ENCODE measurements around the gene GADD45GIP1.
"Not testable (repeated sequence)": the region's sequence is repeated elsewhere in the genome, so short reads cannot be mapped to it uniquely, and the experiment has no call there.

Gene GADD45GIP1

DNA sequence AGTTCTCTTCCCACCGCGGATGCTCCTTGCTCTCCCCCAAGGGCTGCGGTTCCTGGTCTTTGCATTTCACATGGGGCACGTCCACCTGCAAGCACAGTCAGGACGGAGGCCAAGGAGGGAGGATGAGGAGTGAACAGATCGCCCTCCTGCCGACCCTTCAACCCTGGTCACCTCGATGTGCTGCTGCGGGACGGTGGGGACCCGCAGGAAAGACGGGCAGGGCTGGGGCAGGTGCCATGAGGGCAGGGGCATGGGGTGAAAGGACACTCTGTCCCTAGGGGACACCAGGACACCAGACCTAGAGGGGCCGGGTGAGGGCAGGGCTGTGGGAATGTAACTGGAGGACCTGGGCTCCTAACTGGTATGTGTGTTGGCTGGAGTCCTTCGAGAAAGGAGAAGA, 38.8 kb downstream of the GADD45GIP1 start:
- H3K27me3 ChIP-seq (ENCODE audit: control insufficient read depth, insufficient read depth, low read length) = peaks cover 9% of the 10 kb centered on the region
- H3K9ac ChIP-seq (ENCODE audit: low read length) = no peak overlapping the region
- no peaks in the 10 kb centered on the region for H3K9me3 ChIP-seq (ENCODE audit: control insufficient read depth, insufficient read depth, low read depth, low read length)
- H3K27ac ChIP-seq (ENCODE audit: low read depth, low read length) = no peak overlapping the region
- H3K4me3 ChIP-seq (ENCODE audit: low read depth, low read length) = no peak overlapping the region
- H3K4me1 ChIP-seq (ENCODE audit: control insufficient read depth, insufficient read depth, low read length) = peaks cover 10% of the 10 kb centered on the region
- peaks cover 10% of the 10 kb centered on the region for H3K36me3 ChIP-seq (ENCODE audit: control insufficient read depth, insufficient read depth, low read length)

DNA sequence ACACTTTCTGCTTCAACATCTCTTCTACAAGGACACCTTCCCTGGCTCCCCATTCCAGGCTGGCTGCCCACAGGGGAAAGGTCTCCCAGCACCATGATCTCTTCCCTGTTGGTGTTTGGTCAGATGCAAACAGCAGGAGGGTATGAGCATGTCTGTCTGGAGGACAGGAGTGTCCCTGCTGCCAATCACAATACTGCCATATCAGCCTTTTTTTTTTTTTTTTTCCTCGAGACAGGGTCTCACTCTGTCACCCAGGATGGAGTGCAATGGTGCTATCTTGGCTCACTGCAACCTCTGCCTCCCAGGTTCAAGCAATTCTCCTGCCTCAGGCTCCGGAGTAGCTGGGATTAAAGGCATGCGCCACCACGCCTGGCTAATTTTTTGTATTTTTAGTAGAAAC, 41.2 kb downstream of the GADD45GIP1 start:
- not testable (repeated sequence) for H3K36me3 ChIP-seq (ENCODE audit: control insufficient read depth, insufficient read depth, low read length); H3K27ac ChIP-seq (ENCODE audit: low read depth, low read length); H3K9ac ChIP-seq (ENCODE audit: low read length); H3K4me3 ChIP-seq (ENCODE audit: low read depth, low read length); H3K9me3 ChIP-seq (ENCODE audit: control insufficient read depth, insufficient read depth, low read depth, low read length); H3K27me3 ChIP-seq (ENCODE audit: control insufficient read depth, insufficient read depth, low read length)
- H3K4me1 ChIP-seq (ENCODE audit: control insufficient read depth, insufficient read depth, low read length) = peaks cover 21% of the 10 kb centered on the region

DNA sequence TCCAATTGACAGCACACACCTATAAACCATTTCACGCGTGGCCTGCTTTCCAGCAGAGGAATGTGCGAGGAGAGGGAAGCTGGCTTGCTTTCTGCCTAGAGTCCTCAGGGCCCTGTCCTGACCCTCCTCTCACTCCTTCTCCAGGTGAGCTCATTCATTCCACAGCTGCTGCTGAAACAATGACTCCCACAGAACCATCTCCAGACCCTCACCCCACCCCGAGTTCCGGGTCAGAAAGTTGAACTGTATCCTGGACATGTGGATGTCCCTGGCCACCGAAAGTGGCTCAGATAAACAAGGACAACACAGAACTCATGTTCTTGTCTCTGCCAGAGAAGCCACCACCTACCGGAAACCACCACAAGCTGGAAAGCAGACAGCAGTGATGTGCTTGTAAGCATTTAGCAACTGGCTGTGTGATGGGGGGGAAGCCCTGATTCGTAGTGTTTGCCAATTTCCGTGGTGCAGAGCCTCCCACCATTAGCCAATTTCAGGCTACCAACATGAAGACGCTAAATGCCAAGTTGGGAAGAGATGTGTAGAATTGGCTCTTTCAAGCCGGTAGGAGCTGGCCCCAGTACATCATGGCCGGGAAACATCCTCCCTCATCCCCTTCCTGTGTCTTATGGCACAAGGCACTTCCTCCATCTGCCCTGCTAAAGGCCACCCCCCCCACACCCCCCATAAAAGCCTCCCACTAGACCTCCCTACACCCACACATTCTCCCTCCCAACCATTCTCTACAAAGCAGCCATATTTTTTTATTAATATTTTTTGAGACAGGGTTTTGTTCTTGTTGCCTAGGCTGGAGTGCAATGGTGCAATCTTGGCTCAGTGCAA, 43.0 kb downstream of the GADD45GIP1 start:
- peak overlapping the region; percentile 16 for H3K9ac ChIP-seq (ENCODE audit: low read length)
- peaks cover 21% of the 10 kb centered on the region for H3K4me1 ChIP-seq (ENCODE audit: control insufficient read depth, insufficient read depth, low read length)
- no peaks in the 10 kb centered on the region for H3K36me3 ChIP-seq (ENCODE audit: control insufficient read depth, insufficient read depth, low read length)
- peaks cover 9% of the 10 kb centered on the region for H3K27me3 ChIP-seq (ENCODE audit: control insufficient read depth, insufficient read depth, low read length)
- H3K9me3 ChIP-seq (ENCODE audit: control insufficient read depth, insufficient read depth, low read depth, low read length) = no peaks in the 10 kb centered on the region
- no peak overlapping the region for H3K4me3 ChIP-seq (ENCODE audit: low read depth, low read length)
- peak overlapping the region; percentile 39; the same call in 1 of the 2 replicates for H3K27ac ChIP-seq (ENCODE audit: low read depth, low read length)

DNA sequence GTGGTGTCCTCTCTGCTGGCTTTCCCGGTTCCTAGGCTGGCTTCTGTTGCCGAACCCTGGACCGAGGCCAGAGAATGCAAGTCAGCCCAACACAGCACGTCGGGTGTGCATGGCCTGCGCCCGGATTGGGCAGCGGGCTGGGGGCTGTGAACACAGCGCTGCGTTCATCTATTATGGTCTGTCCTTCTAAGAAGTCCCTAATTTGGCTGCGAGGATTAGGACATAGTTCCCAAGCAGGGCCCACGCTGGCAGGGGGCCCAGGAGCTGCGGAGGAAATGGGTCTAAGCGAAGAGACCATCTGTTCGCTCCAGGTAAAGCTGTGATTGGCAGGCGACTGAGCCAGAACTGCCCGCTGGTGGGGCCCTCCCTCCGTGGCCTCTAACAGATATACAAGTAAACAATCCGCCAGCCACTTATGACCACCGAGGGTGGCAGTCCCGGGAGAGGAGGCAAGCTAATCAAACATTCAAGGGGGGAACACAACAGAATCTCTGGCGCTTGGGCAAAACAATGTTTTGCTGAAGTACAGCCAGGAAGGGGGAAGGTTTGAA, 43.9 kb downstream of the GADD45GIP1 start:
- Histone ChIP-seq H3K4me1 (ENCODE audit: control insufficient read depth, insufficient read depth, low read length) (peaks cover 21% of the 10 kb centered on the region), H3K27ac (ENCODE audit: low read depth, low read length) (peak overlapping the region; percentile 39), H3K4me3 (ENCODE audit: low read depth, low read length) (peak overlapping the region; percentile 25)

DNA sequence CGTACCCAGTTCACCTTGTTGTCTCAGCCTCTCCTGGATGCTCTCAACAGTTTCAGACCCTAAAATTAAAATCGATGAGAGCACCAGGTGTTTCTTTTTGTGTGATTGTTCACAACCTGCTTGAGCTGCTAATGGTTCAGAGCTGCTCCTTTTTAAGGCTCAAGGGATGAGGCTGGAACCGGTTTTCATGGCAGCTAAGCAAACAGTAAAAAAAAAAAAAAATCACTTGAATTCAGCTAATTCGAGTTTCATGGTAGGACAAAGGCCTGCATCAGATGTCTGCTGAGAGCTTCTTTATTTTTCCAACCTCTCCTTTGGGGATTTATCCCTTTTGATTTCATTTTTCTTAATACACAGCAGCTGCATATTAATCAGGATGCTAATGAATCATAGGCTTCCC, 44.5 kb downstream of the GADD45GIP1 start:
- Histone ChIP-seq H3K9me3 (ENCODE audit: control insufficient read depth, insufficient read depth, low read depth, low read length) (no peaks in the 10 kb centered on the region), H3K9ac (ENCODE audit: low read length) (peak overlapping the region; percentile 36), H3K36me3 (ENCODE audit: control insufficient read depth, insufficient read depth, low read length) (no peaks in the 10 kb centered on the region), H3K4me1 (ENCODE audit: control insufficient read depth, insufficient read depth, low read length) (peaks cover 21% of the 10 kb centered on the region), H3K27me3 (ENCODE audit: control insufficient read depth, insufficient read depth, low read length) (no peaks in the 10 kb centered on the region), H3K27ac (ENCODE audit: low read depth, low read length) (peak overlapping the region; percentile 39), H3K4me3 (ENCODE audit: low read depth, low read length) (peak overlapping the region; percentile 25)

More for the DNA sequence above, 43.9 kb downstream of the GADD45GIP1 start:
- H3K36me3 ChIP-seq (ENCODE audit: control insufficient read depth, insufficient read depth, low read length) = no peaks in the 10 kb centered on the region
- peaks cover 1% of the 10 kb centered on the region for H3K27me3 ChIP-seq (ENCODE audit: control insufficient read depth, insufficient read depth, low read length)
- no peaks in the 10 kb centered on the region for H3K9me3 ChIP-seq (ENCODE audit: control insufficient read depth, insufficient read depth, low read depth, low read length)
- peak overlapping the region; percentile 36 for H3K9ac ChIP-seq (ENCODE audit: low read length)

DNA sequence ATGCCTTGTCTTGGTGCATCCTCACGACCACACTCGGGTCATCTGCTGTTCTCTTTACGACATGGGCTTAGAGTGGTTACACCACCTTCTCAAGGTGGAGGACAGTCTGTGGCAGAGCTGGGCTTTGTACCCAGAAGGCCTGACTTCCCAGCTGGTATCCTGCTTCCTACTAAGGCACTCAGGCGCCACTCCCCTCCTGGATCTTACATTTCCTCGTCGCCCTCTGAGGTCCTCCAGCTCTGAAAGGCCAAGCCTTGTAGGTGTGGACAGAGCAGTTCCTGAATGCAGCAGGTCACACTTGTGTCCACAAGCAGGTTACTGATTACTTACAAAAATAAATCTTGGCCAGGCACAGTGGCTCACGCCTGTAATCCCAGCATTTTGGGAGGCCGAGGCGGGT, 49.9 kb downstream of the GADD45GIP1 start:
- H3K9me3 ChIP-seq (ENCODE audit: control insufficient read depth, insufficient read depth, low read depth, low read length) = no peaks in the 10 kb centered on the region
- H3K9ac ChIP-seq (ENCODE audit: low read length) = no peak overlapping the region
- H3K27ac ChIP-seq (ENCODE audit: low read depth, low read length) = no peak overlapping the region
- H3K4me1 ChIP-seq (ENCODE audit: control insufficient read depth, insufficient read depth, low read length) = peaks cover under 1% of the 10 kb centered on the region; the same call in 1 of the 2 replicates
- H3K36me3 ChIP-seq (ENCODE audit: control insufficient read depth, insufficient read depth, low read length) = no peaks in the 10 kb centered on the region; the same call in 1 of the 2 replicates
- H3K27me3 ChIP-seq (ENCODE audit: control insufficient read depth, insufficient read depth, low read length) = no peaks in the 10 kb centered on the region
- no peak overlapping the region for H3K4me3 ChIP-seq (ENCODE audit: low read depth, low read length)
